Memory B cell (primary cell): ENCODE data around the gene PDZD4.

Source experiments
- ATAC-seq: fragments of 150-1000 bp; cut with Tn5 transposase; 2 replicates; pipeline ENCODE4 v1.10.0; 2021; ENCODE audit warnings: low read depth, mild to moderate bottlenecking, moderate library complexity
- DNase-seq, 2 donors: peaks; one replicate each; pipeline ENCODE4 v3.0.0; 2022; ENCODE audit warnings: low spot score in 2 of 2
- H3K27ac Mint-ChIP-seq: one replicate; pipeline ENCODE4 v1.8.0; 2022; ENCODE audit warnings: mild to moderate bottlenecking, moderate library complexity, mixed read lengths
- H3K27me3 Mint-ChIP-seq: one replicate; pipeline ENCODE4 v1.8.0; 2022; ENCODE audit warnings: mixed read lengths
- H3K36me3 Mint-ChIP-seq: one replicate; pipeline ENCODE4 v1.8.0; 2022; ENCODE audit warnings: mild to moderate bottlenecking, mixed read lengths
- H3K4me1 Mint-ChIP-seq: one replicate; pipeline ENCODE4 v1.8.0; 2022; ENCODE audit warnings: mixed read lengths
- H3K4me3 Mint-ChIP-seq: one replicate; pipeline ENCODE4 v1.8.0; 2022; ENCODE audit warnings: mild to moderate bottlenecking, moderate library complexity, mixed read lengths
- H3K9me3 Mint-ChIP-seq: one replicate; pipeline ENCODE4 v1.8.0; 2022; ENCODE audit warnings: mixed read lengths

The PDZD4 gene

GRCh38 chrX:153784325-153784967, 45.9 kb downstream of the PDZD4 start:
- Mint-ChIP-seq H3K4me1 (peaks cover 3% of the 10 kb centered on the region), H3K4me3 (no peak overlapping the region), H3K36me3 (peaks cover 5% of the 10 kb centered on the region), H3K27me3 (peaks cover 6% of the 10 kb centered on the region), H3K9me3 (no peaks in the 10 kb centered on the region), H3K27ac (no peak overlapping the region)
- ATAC-seq (no peak), DNase-seq (no peak)

- Mint-ChIP-seq H3K27me3 (peaks cover 6% of the 10 kb centered on the region), H3K9me3 (no peaks in the 10 kb centered on the region), H3K36me3 (peaks cover 3% of the 10 kb centered on the region), H3K4me3 (no peak overlapping the region), H3K4me1 (peaks cover 3% of the 10 kb centered on the region), H3K27ac (no peak overlapping the region)
- no peak for DNase-seq
- no peak for ATAC-seq
Measured at GRCh38 chrX:153783378-153784013, 46.8 kb downstream of the PDZD4 start.

GRCh38 chrX:153782871-153783270, 47.5 kb downstream of the PDZD4 start:
- Mint-ChIP-seq H3K4me3 (no peak overlapping the region), H3K36me3 (peaks cover 3% of the 10 kb centered on the region), H3K4me1 (peaks cover 3% of the 10 kb centered on the region), H3K9me3 (no peaks in the 10 kb centered on the region), H3K27ac (no peak overlapping the region), H3K27me3 (peaks cover 6% of the 10 kb centered on the region)
- DNase-seq (no peak), ATAC-seq (no peak)

- Mint-ChIP-seq H3K4me1 (peaks cover 3% of the 10 kb centered on the region), H3K4me3 (no peak overlapping the region), H3K36me3 (peaks cover 3% of the 10 kb centered on the region), H3K27ac (no peak overlapping the region), H3K27me3 (peaks cover 6% of the 10 kb centered on the region), H3K9me3 (no peaks in the 10 kb centered on the region)
- ATAC-seq, result no peak
- DNase-seq, result no peak
Measured at GRCh38 chrX:153782313-153782712, 48.0 kb downstream of the PDZD4 start.

GRCh38 chrX:153781428-153782047, 48.8 kb downstream of the PDZD4 start:
- peaks cover 3% of the 10 kb centered on the region for H3K36me3 Mint-ChIP-seq
- no peaks in the 10 kb centered on the region for H3K9me3 Mint-ChIP-seq
- DNase-seq (no peak), ATAC-seq (no peak)
- no peak overlapping the region for H3K4me3 Mint-ChIP-seq
- no peak overlapping the region for H3K27ac Mint-ChIP-seq
- H3K27me3 Mint-ChIP-seq, result peaks cover 6% of the 10 kb centered on the region
- H3K4me1 Mint-ChIP-seq, result peaks cover 3% of the 10 kb centered on the region

- Mint-ChIP-seq H3K36me3 (peaks cover 3% of the 10 kb centered on the region), H3K4me3 (peak within 1 kb of the TSS; percentile 4), H3K4me1 (peaks cover 5% of the 10 kb centered on the region), H3K27ac (no peak within 1 kb of the TSS), H3K27me3 (peaks cover 7% of the 10 kb centered on the region), H3K9me3 (no peaks in the 10 kb centered on the region)
- DNase-seq, result no peak
- ATAC-seq, result no peak
Measured at GRCh38 chrX:153780678-153781427, 49.5 kb downstream of the PDZD4 start, which contains the start of gene SRPK3. Gene SRPK3, plus strand, starts transcription at chrX:153781041. Its CDS starts 46 bp downstream, at chrX:153781087.

- DNase-seq (no peak), ATAC-seq (no peak)
- peaks cover 5% of the 10 kb centered on the region for H3K4me1 Mint-ChIP-seq
- H3K36me3 Mint-ChIP-seq, result no peaks in the 10 kb centered on the region
- H3K27ac Mint-ChIP-seq, result no peak overlapping the region
- H3K27me3 Mint-ChIP-seq, result peaks cover 7% of the 10 kb centered on the region
- H3K9me3 Mint-ChIP-seq, result no peaks in the 10 kb centered on the region
- peak overlapping the region; percentile 4 for H3K4me3 Mint-ChIP-seq
Measured at GRCh38 chrX:153779891-153780677, 50.3 kb downstream of the PDZD4 start.

- no peak for DNase-seq
- no peak overlapping the region for H3K4me3 Mint-ChIP-seq
- no peaks in the 10 kb centered on the region for H3K9me3 Mint-ChIP-seq
- no peak overlapping the region for H3K27ac Mint-ChIP-seq
- peaks cover 5% of the 10 kb centered on the region for H3K4me1 Mint-ChIP-seq
- no peaks in the 10 kb centered on the region for H3K36me3 Mint-ChIP-seq
- no peak for ATAC-seq
- H3K27me3 Mint-ChIP-seq, result peaks cover 7% of the 10 kb centered on the region
Measured at GRCh38 chrX:153778684-153779101, 51.7 kb downstream of the PDZD4 start.

GRCh38 chrX:153778181-153778580, 52.2 kb downstream of the PDZD4 start:
- no peak for ATAC-seq
- no peak overlapping the region for H3K27ac Mint-ChIP-seq
- H3K27me3 Mint-ChIP-seq, result peaks cover 7% of the 10 kb centered on the region
- peaks cover 5% of the 10 kb centered on the region for H3K4me1 Mint-ChIP-seq
- H3K36me3 Mint-ChIP-seq, result no peaks in the 10 kb centered on the region
- no peaks in the 10 kb centered on the region for H3K9me3 Mint-ChIP-seq
- no peak overlapping the region for H3K4me3 Mint-ChIP-seq
- DNase-seq, result no peak

- Mint-ChIP-seq H3K4me1 (peaks cover 5% of the 10 kb centered on the region), H3K36me3 (no peaks in the 10 kb centered on the region), H3K9me3 (no peaks in the 10 kb centered on the region), H3K27me3 (peaks cover 7% of the 10 kb centered on the region), H3K4me3 (no peak overlapping the region), H3K27ac (no peak overlapping the region)
- DNase-seq (no peak), ATAC-seq (no peak)
Measured at GRCh38 chrX:153777261-153778090, 52.9 kb downstream of the PDZD4 start.

- H3K9me3 Mint-ChIP-seq, result no peaks in the 10 kb centered on the region
- H3K4me1 Mint-ChIP-seq, result peaks cover 5% of the 10 kb centered on the region
- no peak for DNase-seq
- ATAC-seq, result no peak
- no peaks in the 10 kb centered on the region for H3K36me3 Mint-ChIP-seq
- no peak overlapping the region for H3K27ac Mint-ChIP-seq
- H3K27me3 Mint-ChIP-seq, result peaks cover 7% of the 10 kb centered on the region
- no peak overlapping the region for H3K4me3 Mint-ChIP-seq
Measured at GRCh38 chrX:153776611-153777045, 53.7 kb downstream of the PDZD4 start.

- Mint-ChIP-seq H3K27me3 (peaks cover 7% of the 10 kb centered on the region), H3K36me3 (no peaks in the 10 kb centered on the region), H3K27ac (no peak overlapping the region), H3K4me1 (peaks cover 5% of the 10 kb centered on the region), H3K4me3 (no peak overlapping the region), H3K9me3 (no peaks in the 10 kb centered on the region)
- DNase-seq, result no peak
- no peak for ATAC-seq
Measured at GRCh38 chrX:153776120-153776599, 54.2 kb downstream of the PDZD4 start.
